ENCODE measurements around the gene PCNX3. TPM values are rescaled to one million over a fixed set of nuclear protein-coding genes. Genes with fewer than 3 reads are reported as not detected.
A peak's percentile ranks its signal among the peaks of the same experiment; 100 is the strongest.

PCNX3 gene
- total and polyA plus RNA-seq, 4 donors: 13.9 to 53.8 (median 20.4) TPM

GRCh38 chr11:65648997-65649493, 33.5 kb downstream of the PCNX3 start:
- TF ChIP-seq, protein P1, sequence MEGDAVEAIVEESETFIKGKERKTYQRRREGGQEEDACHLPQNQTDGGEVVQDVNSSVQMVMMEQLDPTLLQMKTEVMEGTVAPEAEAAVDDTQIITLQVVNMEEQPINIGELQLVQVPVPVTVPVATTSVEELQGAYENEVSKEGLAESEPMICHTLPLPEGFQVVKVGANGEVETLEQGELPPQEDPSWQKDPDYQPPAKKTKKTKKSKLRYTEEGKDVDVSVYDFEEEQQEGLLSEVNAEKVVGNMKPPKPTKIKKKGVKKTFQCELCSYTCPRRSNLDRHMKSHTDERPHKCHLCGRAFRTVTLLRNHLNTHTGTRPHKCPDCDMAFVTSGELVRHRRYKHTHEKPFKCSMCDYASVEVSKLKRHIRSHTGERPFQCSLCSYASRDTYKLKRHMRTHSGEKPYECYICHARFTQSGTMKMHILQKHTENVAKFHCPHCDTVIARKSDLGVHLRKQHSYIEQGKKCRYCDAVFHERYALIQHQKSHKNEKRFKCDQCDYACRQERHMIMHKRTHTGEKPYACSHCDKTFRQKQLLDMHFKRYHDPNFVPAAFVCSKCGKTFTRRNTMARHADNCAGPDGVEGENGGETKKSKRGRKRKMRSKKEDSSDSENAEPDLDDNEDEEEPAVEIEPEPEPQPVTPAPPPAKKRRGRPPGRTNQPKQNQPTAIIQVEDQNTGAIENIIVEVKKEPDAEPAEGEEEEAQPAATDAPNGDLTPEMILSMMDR (IDR thresholded peaks at IDR 0.05; ENCODE audit: control extremely low read depth, extremely low read depth): no peak
- H3K9me3 ChIP-seq (ENCODE audit: control insufficient read depth in 4 of 4, insufficient read depth in 3 of 4, low read length in 3 of 4): no peaks in the 10 kb centered on the region
- no peaks in the 10 kb centered on the region for H3K27me3 ChIP-seq (ENCODE audit: control insufficient read depth in 3 of 3, insufficient read depth in 3 of 3, low read length in 2 of 3)
- H3K4me3 ChIP-seq: no peak overlapping the region
- H3K36me3 ChIP-seq (ENCODE audit: control insufficient read depth in 4 of 4, insufficient read depth in 4 of 4, low read length in 4 of 4): peaks cover 0 to 57% (median 8%) of the 10 kb centered on the region in 4 donors
- H3K4me1 ChIP-seq (ENCODE audit: control insufficient read depth in 5 of 5, insufficient read depth in 5 of 5, low read length in 5 of 5): peaks cover 0 to 33% (median 16%) of the 10 kb centered on the region in 5 donors
- WGBS, 2 donors: 78 to 81% methylated on average over 12 of the region's 12 CpGs
- no peak overlapping the region for H3K9ac ChIP-seq (ENCODE audit: insufficient read depth in 1 of 2, low read length in 2 of 2)
- H3K27ac ChIP-seq (ENCODE audit: low read depth in 1 of 2, low read length in 1 of 2): no peak overlapping the region
- DNase-seq (peak in 1 of 3 donors; percentile 13), ATAC-seq (ENCODE audit: insufficient read depth, low FRiP score) (no peak)

DNA sequence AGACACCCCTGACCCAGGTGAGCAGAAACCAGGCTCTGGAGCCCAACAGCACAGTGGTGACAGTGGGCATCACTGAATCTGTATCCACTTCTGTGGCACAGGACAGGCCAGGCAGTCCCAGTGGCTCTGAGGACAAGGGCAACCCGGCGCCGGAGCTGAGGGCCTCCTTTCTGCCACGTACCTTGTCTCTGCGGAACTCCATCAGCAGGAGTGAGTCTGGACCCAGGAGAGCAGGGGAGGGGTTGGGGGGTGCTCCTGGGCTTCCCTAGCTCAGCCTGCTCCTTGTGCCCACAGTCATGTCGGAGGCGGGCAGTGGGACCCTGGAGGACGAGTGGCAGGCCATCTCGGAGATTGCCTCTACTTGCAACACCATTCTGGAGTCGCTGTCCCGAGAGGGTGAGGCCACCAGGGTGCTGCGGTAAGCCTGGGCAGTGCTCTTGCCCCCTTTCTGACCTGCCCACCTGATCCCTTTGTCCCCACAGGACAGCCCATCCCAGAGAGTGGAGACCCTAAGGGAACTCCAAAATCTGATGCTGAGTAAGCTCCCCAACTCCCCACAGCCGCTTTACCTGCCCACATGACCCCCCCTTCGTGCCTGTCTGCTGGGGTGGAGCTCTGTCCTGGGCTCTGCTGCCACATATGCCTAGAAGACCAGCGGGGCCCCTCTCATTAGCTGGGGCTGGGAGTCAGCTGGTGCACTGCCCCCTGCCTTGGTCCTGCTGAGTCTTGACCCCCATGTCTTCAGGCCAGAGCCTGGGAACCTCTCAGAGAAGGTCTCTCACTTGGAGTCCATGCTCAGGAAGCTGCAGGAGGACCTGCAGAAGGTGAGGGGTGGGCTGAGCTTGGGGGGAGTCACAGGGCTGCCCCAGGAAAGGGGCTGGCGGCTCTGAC, 34.3 kb downstream of the PCNX3 start:
- Histone ChIP-seq H3K4me1 (ENCODE audit: control insufficient read depth in 5 of 5, insufficient read depth in 5 of 5, low read length in 5 of 5) (peaks cover 0 to 36% (median 21%) of the 10 kb centered on the region in 5 donors), H3K36me3 (ENCODE audit: control insufficient read depth in 4 of 4, insufficient read depth in 4 of 4, low read length in 4 of 4) (peaks cover 0 to 57% (median 11%) of the 10 kb centered on the region in 4 donors), H3K4me3 (no peak overlapping the region), H3K27ac (ENCODE audit: low read depth in 1 of 2, low read length in 1 of 2) (no peak overlapping the region), H3K9ac (ENCODE audit: insufficient read depth in 1 of 2, low read length in 2 of 2) (no peak overlapping the region), H3K9me3 (ENCODE audit: control insufficient read depth in 4 of 4, insufficient read depth in 3 of 4, low read length in 3 of 4) (no peaks in the 10 kb centered on the region), H3K27me3 (ENCODE audit: control insufficient read depth in 3 of 3, insufficient read depth in 3 of 3, low read length in 2 of 3) (no peaks in the 10 kb centered on the region)
- TF ChIP-seq, protein P1 (IDR thresholded peaks at IDR 0.05; ENCODE audit: control extremely low read depth, extremely low read depth): no peak
- WGBS, 2 donors: 83 to 93% methylated on average over 16 of the region's 16 CpGs
- DNase-seq: peak in 1 of 3 donors; percentile 11
- no peak for ATAC-seq (ENCODE audit: insufficient read depth, low FRiP score)

- no peak overlapping the region for H3K4me3 ChIP-seq
- peaks cover 0 to 57% (median 14%) of the 10 kb centered on the region in 4 donors for H3K36me3 ChIP-seq (ENCODE audit: control insufficient read depth in 4 of 4, insufficient read depth in 4 of 4, low read length in 4 of 4)
- DNase-seq: peak in 1 of 3 donors; percentile 9
- WGBS, 2 donors: 67 to 68% methylated on average over 12 to 20 of the region's 20 CpGs
- peak overlapping the region in 1 of 2 donors; percentile 95 for H3K27ac ChIP-seq (ENCODE audit: low read depth in 1 of 2, low read length in 1 of 2)
- TF ChIP-seq, protein P1 (IDR thresholded peaks at IDR 0.05; ENCODE audit: control extremely low read depth, extremely low read depth): no peak
- H3K4me1 ChIP-seq (ENCODE audit: control insufficient read depth in 5 of 5, insufficient read depth in 5 of 5, low read length in 5 of 5): peaks cover 0 to 36% (median 21%) of the 10 kb centered on the region in 5 donors
- no peaks in the 10 kb centered on the region for H3K27me3 ChIP-seq (ENCODE audit: control insufficient read depth in 3 of 3, insufficient read depth in 3 of 3, low read length in 2 of 3)
- ATAC-seq (ENCODE audit: insufficient read depth, low FRiP score): no peak
- H3K9me3 ChIP-seq (ENCODE audit: control insufficient read depth in 4 of 4, insufficient read depth in 3 of 4, low read length in 3 of 4): no peaks in the 10 kb centered on the region
- H3K9ac ChIP-seq (ENCODE audit: insufficient read depth in 1 of 2, low read length in 2 of 2): no peak overlapping the region
Observed at GRCh38 chr11:65650547-65651338, 35.2 kb downstream of the PCNX3 start.

All from lung (tissue), 12 donors.